Right kidney (tissue), 1 donor: Measurements from ENCODE around the gene SRMS.
"Not testable (repeated sequence)": the region's sequence is repeated elsewhere in the genome, so short reads cannot be mapped to it uniquely, and the experiment has no call there.

Source experiments
- DNase-seq: peaks from one replicate; pipeline ENCODE4 v3.0.0-alpha.2; 2016

SRMS gene

GRCh38 chr20:63579017-63579694, 31.6 kb upstream of the SRMS start:
- no peak for DNase-seq

DNA sequence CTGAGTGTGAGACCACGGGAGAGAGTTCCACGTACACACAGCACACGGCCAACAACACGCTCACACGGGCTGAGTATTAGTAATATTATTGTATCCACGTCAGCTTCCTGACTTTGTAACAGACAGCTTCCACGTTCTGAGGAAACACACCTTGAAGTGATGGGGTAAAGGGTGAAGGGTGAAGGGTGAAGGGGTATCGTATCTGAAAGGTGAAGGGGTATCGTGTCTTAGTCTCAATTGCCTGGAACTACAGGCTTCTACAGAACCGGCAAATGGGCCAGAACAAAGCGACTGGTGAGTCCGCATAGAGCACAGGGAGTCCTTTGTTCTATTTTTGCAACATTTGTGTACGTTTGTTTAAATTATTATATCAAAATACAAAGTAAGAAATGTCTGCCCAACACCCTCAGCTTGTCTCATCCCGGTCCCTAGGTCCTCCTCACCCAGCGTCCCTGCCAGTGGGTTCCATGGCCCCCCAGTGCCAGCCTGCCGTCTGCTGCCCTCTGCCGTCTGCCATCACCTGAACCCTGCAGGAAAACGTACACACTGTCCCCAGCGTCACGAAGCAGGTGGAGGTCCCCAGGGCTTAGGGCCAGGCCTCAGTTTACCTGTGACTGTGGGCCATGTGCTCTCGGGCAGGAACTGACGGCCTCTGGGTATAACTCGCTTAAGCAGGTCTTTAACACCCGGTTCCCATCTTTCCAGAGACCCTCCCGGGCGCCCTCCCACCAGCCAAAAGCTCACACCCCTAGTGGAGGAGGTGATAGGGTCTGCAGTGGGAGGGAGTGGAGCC, 30.9 kb upstream of the SRMS start:
- no peak for DNase-seq

DNA sequence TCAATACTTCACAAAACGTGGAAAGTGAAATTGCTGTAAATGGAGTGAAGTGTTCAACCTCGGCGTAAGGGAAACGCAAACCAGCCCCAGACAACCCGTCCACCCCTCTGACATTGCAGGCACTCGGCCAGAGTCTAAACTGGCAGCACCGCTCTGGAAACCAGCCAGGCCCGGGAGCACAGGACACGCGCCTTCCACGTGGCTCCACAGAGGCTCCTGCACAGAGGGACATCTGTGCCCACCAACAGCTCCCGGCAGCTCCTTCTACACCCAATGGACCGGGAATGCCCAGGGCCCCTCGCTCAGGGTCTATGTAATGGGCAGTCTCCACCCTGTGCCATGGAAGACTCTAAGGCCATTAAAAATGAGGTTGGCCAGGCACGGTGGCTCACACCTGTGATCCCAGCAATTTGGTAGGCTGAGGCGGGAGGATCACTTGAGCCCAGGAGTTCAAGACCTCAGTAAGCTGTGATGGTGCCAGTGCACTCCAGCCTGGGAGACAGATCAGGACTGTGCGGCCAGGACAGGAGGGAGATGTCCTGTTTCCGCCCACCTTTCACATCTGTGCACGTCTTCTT, 29.9 kb upstream of the SRMS start:
- no peak for DNase-seq

DNA sequence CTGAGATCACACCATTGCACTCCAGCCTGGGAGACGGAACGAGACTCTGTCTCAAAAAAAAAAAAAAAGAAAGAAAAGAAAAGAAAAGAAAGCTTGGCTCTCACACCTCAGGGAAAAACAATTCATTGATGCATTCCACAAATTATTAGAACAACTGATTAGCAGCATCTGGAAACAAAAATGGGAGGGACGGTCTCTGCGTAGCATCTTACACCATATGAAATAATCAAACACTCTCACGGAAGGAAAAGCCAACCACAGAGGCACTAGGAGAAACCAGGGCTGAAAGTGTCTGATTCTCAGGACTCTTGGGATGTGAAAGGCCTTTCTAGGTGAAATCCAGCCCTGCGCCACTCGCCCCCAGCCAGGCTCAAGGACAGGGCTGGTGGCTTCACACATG, 28.8 kb upstream of the SRMS start:
- DNase-seq, result no peak

DNA sequence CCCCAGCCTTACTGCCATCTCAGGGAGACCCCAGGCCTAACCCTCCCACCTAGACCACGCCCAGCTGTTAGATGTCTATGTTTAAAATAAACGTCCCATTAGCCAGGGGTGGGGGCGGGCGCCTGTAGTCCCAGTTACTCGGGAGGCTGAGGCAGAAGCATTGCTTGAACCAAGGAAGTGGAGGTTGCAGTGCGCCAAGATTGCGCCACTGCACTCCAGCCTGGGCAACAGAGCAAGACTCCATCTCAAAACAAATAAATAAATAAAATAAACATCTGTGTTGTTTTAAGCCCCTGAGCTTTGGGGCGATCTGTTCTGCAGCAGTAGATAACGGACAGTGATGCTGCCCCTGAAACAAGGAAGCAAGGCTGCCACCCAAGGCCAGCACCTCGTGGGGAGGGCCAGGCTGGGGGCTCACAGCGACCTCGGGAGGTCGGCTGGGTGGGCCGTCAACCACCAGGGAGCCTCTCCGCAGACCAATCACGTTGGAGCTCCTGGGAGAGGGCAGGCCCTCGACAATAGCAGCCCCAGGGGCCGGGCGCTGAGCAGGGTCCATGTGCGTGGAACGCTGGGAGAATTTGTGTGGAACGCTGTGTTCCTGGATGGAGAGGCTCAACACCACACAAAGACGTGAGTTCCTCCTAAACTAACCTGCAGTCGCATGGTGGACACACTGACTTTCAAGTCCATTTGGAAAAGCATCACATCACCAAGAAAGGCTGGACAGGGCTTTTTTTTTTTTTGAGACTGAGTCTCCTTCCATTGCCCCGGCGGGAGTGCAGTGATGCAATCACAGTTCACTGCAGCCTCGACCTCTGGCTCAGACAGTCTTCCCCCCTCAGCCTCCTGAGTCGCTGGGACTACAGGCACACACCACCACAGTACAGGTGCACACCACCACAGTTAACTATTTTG, 27.5 kb upstream of the SRMS start:
- DNase-seq, result no peak

DNA sequence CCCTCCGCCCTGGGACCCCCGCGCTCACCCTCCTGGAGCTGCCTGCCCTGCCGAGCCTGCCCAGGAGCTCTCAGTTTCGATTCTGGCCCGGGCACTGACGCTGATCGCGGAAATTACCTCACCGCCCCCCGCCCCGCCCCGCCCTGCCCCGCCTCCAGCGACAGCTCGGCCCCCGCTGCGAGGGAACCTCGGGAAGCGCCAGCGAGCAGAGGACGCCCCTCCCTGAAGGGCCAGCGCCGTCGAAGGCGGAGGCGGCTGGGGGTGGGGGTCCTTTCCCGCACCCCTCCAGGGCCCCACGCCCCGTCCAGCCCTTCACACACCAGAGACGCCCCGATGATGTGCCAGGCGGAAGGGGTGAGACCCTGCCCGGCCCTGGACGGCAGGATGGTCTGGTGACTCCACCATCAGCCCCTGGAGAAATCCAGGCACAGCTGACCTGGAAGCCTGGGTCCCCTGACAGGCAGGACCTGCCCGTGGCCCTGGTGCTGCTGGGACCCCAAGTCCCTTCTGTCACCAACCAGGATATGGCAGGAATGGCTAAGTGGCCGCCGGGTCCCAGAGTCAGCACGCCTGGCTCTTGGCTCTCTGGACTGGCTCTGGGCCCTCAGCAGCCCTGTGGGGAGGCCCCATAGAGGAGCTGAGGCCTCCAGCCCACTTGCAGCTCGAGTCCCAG, 26.7 kb upstream of the SRMS start, which contains the start of gene HELZ2:
Gene HELZ2 (minus strand): TSS at position 84 of the 673 bp plus-strand sequence. CDS start 1,854 bp downstream, outside the sequence.
- DNase-seq, result peak; percentile 79

DNA sequence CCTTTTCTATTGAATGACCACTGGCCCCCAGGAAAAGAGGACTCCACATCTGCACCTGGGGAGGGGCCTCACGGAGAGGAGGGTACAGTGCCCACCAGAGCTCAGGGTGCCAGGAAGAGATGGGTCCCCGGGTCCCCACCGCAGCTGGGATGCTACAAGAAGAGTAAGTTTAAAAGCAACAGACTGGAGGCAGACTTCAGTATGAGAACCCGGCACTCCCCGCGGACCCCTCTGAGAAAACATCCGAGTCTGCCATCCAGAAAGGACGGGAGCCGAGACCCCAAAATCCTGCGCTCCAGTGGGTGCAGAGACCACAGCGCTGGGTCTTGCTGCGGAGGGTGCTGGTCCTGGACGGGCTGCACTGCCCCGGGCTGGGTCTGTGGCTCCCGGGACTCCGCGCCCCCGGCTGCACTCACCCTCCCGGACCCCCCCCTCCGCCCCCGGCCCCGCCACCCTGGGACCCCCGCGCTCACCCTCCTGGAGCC, 26.1 kb upstream of the SRMS start:
- DNase-seq, result peak; percentile 50

- no peak for DNase-seq
These were observed 25.5 kb upstream of the SRMS start for GRCh38 chr20:63572788-63573646.

GRCh38 chr20:63572071-63572787, 24.7 kb upstream of the SRMS start:
- DNase-seq, result no peak

DNA sequence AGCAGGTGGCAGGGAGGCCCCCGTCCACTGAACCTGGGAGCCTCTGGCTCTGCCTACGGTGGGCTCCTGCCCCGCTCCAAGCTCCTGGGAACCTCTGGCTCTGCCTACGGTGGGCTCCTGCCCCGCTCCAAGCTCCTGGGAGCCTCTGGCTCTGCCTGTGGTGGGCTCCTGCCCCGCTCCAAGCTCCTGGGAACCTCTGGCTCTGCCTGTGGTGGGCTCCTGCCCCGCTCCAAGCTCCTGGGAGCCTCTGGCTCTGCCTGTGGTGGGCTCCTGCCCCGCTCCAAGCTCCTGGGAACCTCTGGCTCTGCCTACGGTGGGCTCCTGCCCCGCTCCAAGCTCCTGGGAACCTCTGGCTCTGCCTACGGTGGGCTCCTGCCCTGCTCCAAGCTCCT, 23.5 kb upstream of the SRMS start:
- not testable (repeated sequence) for DNase-seq

DNA sequence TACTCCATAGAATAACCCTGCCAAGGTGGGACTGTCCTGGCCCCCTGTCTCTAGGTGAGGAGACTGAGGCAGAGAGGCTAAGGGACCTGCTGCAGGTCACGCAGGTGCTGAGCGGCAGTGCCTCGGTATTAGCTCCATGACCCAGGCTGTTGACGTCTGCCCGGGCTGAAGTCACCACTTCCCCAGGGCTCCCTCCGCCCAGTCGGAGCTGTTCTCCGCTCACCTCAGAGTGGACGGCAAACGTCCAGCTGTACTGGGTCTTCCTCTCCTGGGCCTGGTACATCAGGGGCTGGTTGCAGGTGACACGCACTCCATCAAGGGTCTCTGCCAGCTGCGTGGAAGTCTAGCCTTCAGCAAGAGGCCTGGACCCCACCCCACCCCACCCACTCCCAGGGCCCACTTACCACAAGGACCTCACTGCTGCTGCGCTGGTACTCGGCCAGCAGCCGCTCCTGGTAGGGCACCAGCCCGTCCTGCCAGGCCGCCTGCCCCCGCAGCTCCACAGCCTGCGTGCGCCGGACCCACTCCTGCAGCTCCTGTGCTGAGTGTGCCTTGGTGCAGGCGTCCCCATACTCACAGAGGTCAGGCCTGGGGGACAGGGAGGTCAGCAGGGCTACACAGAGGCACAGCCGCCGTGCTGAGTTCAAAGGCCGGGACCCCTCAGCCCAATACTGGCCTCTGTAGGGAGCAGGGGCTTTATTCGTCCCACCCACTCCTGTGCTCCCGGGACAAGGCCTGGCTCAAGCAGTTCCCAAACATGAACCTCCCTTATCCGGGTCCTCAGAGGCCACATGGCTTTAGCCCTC, 22.9 kb upstream of the SRMS start:
- no peak for DNase-seq

GRCh38 chr20:63568986-63569949, 21.7 kb upstream of the SRMS start:
- no peak for DNase-seq

GRCh38 chr20:63568170-63568981, 20.8 kb upstream of the SRMS start:
- no peak for DNase-seq

DNA sequence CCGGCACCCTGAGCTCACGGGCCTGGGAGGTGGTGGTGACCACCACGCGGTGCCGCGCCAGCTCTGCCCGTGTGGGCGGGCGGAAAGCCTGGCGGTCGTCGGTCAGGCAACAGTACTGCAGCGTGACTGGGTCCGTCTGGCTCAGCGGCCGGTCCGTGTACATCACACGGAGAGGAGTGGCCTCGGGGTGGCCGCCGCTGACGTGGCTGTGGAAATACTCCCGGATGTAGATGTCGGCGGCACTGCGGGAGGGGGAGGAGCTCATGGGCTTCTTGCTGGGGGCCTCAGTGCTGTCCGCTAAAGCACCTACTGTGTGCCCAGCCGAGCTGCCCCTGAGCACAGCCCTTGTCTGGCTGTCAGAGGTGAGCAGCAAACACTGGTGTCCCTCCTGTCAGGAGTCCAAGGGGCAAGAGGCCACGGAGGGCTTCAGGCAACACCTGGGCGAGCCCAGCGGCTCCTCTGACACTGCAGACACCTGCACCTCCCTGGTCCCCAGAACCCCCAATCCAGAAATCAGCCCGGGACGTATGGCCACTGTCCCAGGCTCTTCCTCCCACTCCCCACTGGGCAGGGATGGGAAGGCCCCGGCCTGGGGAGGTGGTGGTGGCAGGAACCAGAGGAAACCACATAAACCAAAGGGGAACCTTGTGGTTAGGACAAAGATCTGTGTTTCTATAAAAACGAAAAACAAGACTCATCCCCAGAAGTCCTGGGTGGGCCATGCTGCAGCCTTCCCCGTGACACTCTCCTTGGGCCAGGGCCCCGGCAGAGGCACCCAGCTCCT, 20.0 kb upstream of the SRMS start:
- DNase-seq, result no peak

- DNase-seq, result no peak
These were observed 19.5 kb upstream of the SRMS start for GRCh38 chr20:63567136-63567385.

GRCh38 chr20:63566395-63567135, 19.0 kb upstream of the SRMS start:
- DNase-seq, result no peak
